ENCODE measurements around the gene OPRL1.

- TF ChIP-seq CTCF (IDR thresholded peaks at IDR 0.05) (no peak), POLR2A (IDR thresholded peaks at IDR 0.05) (no peak)
Measured at GRCh38 chr20:64139199-64140060, 59.5 kb downstream of the OPRL1 start.

Data from breast epithelium (tissue), 3 donors.